ENCODE data around the gene CD80. TPM values are rescaled to one million over a fixed set of nuclear protein-coding genes. Genes with fewer than 3 reads are reported as not detected.
A peak's percentile ranks its signal among the peaks of the same experiment; 100 is the strongest.

Gene CD80
- total and polyA plus RNA-seq, 2 donors (not counting 1 experiment from before 2014, with no cell fraction given) = under 0.01 TPM; not detected in 1

DNA sequence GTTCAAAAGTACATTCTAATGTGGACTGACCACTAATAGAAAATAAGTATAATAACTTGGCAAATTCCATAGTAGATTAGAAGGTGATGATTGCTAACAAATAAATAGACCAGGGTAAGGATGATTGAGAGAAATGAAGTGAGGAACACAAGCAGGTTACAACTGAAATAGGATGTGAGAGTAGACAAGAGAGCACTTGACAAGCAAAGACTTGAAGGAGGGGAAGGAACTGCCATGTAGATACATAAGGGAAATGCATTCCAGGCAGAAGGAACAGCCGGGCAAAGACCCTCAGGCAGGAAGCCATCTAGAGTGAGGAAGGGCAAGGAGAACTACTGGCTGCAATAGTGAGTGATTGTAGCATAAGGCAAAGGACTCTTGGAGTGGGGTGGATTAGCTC lies 43.3 kb upstream of the CD80 start:
- no peaks in the 10 kb centered on the region for H3K9me3 ChIP-seq (ENCODE audit: control insufficient read depth, insufficient read depth, low read depth, low read length)
- DNase-seq (ENCODE audit: low read depth in 2 of 2) = no peak
- H4K20me1 ChIP-seq (ENCODE audit: control insufficient read depth, extremely low read depth, insufficient read depth, low read length) = no peaks in the 10 kb centered on the region
- H3K4me3 ChIP-seq (replicated peaks in 1 of 4; ENCODE audit: control extremely low read depth in 1 of 4, insufficient read depth in 1 of 4, low read depth in 3 of 4, low read length in 4 of 4) = no peak overlapping the region
- no peaks in the 10 kb centered on the region for H3K4me1 ChIP-seq (ENCODE audit: control insufficient read depth, extremely low read depth, insufficient read depth, low read length)
- H3K4me2 ChIP-seq (ENCODE audit: extremely low read depth, insufficient read depth, low read length) = no peak overlapping the region
- no peak overlapping the region for H3K9ac ChIP-seq (ENCODE audit: insufficient read depth, low read length)
- H3K79me2 ChIP-seq (ENCODE audit: control insufficient read depth, insufficient read depth, low read length) = no peaks in the 10 kb centered on the region
- peaks cover 3% of the 10 kb centered on the region for H3K27me3 ChIP-seq (ENCODE audit: control insufficient read depth, insufficient read depth, low read length)
- TF ChIP-seq EZH2 (IDR thresholded peaks at IDR 0.05; ENCODE audit: low read length, missing control alignments) = no peak
- TF ChIP-seq, protein P1, sequence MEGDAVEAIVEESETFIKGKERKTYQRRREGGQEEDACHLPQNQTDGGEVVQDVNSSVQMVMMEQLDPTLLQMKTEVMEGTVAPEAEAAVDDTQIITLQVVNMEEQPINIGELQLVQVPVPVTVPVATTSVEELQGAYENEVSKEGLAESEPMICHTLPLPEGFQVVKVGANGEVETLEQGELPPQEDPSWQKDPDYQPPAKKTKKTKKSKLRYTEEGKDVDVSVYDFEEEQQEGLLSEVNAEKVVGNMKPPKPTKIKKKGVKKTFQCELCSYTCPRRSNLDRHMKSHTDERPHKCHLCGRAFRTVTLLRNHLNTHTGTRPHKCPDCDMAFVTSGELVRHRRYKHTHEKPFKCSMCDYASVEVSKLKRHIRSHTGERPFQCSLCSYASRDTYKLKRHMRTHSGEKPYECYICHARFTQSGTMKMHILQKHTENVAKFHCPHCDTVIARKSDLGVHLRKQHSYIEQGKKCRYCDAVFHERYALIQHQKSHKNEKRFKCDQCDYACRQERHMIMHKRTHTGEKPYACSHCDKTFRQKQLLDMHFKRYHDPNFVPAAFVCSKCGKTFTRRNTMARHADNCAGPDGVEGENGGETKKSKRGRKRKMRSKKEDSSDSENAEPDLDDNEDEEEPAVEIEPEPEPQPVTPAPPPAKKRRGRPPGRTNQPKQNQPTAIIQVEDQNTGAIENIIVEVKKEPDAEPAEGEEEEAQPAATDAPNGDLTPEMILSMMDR (conservative IDR thresholded peaks at IDR 0.05 in 1 of 2, IDR thresholded peaks at IDR 0.05 in 1 of 2; ENCODE audit: low read depth in 1 of 2, low read length in 2 of 2) = no peak
- H3K27ac ChIP-seq (ENCODE audit: insufficient read depth, low read length) = no peak overlapping the region
- no peak overlapping the region for H2AFZ ChIP-seq (ENCODE audit: low read length)
- no peaks in the 10 kb centered on the region for H3K36me3 ChIP-seq (ENCODE audit: control insufficient read depth, insufficient read depth, low read length)

DNA sequence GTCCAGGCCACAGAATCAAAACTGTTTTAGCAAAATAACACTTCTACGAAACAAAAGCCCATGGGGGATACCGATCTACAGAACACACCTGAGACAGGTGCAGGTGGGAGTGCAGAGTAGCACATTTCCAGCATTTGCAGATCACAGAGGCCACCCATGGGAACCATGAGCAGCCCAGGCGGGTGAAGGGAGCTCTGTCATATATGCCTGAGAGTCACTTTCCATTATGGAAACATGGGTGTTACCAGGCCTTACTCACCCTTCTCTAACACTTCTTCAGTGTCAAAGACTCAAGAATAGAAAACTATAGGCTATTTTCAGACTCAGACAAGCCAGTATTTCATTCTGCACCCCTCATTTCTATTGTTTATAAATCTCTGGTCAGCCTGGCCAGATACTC lies 41.7 kb upstream of the CD80 start:
- TF ChIP-seq EZH2 (IDR thresholded peaks at IDR 0.05; ENCODE audit: low read length, missing control alignments) = no peak
- TF ChIP-seq, protein P1 (conservative IDR thresholded peaks at IDR 0.05 in 1 of 2, IDR thresholded peaks at IDR 0.05 in 1 of 2; ENCODE audit: low read depth in 1 of 2, low read length in 2 of 2) = no peak
- H3K9ac ChIP-seq (ENCODE audit: insufficient read depth, low read length) = no peak overlapping the region
- no peaks in the 10 kb centered on the region for H4K20me1 ChIP-seq (ENCODE audit: control insufficient read depth, extremely low read depth, insufficient read depth, low read length)

DNA sequence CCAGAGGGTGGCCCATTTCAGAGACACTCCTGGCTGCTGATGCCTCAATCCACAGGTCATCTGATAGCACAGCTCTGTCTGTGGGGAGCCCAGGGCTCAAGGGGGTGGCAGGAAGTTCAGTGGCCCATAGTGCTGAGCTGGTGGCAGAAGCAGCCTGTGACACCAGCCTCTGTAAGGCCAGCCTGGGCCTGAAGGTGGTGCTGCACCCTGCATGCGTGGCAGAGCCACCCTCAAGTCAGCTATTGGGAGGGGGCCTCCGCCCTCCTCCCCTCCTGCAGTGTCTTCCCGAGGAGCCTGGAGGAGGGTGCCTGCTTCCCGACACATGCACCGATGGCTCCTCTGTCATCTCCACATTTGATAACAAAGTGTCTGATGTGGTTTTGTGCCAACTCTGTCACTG lies 41.3 kb upstream of the CD80 start:
- DNase-seq (ENCODE audit: low read depth in 2 of 2) = no peak
- Histone ChIP-seq H3K9me3 (ENCODE audit: control insufficient read depth, insufficient read depth, low read depth, low read length) (no peaks in the 10 kb centered on the region), H4K20me1 (ENCODE audit: control insufficient read depth, extremely low read depth, insufficient read depth, low read length) (no peaks in the 10 kb centered on the region)

More for the DNA sequence above, 41.7 kb upstream of the CD80 start:
- Histone ChIP-seq H3K27me3 (ENCODE audit: control insufficient read depth, insufficient read depth, low read length) (no peaks in the 10 kb centered on the region), H3K9me3 (ENCODE audit: control insufficient read depth, insufficient read depth, low read depth, low read length) (no peaks in the 10 kb centered on the region), H3K4me3 (replicated peaks in 1 of 4; ENCODE audit: control extremely low read depth in 1 of 4, insufficient read depth in 1 of 4, low read depth in 3 of 4, low read length in 4 of 4) (no peak overlapping the region), H3K4me2 (ENCODE audit: extremely low read depth, insufficient read depth, low read length) (no peak overlapping the region), H2AFZ (ENCODE audit: low read length) (no peak overlapping the region), H3K79me2 (ENCODE audit: control insufficient read depth, insufficient read depth, low read length) (no peaks in the 10 kb centered on the region), H3K36me3 (ENCODE audit: control insufficient read depth, insufficient read depth, low read length) (no peaks in the 10 kb centered on the region), H3K27ac (ENCODE audit: insufficient read depth, low read length) (no peak overlapping the region), H3K4me1 (ENCODE audit: control insufficient read depth, extremely low read depth, insufficient read depth, low read length) (no peaks in the 10 kb centered on the region)
- no peak for DNase-seq (ENCODE audit: low read depth in 2 of 2)

More for the DNA sequence above, 41.3 kb upstream of the CD80 start:
- TF ChIP-seq, protein P1 (conservative IDR thresholded peaks at IDR 0.05 in 1 of 2, IDR thresholded peaks at IDR 0.05 in 1 of 2; ENCODE audit: low read depth in 1 of 2, low read length in 2 of 2) = peak; percentile 22 to 28
- TF ChIP-seq EZH2 (IDR thresholded peaks at IDR 0.05; ENCODE audit: low read length, missing control alignments) = no peak
- no peak overlapping the region for H3K4me3 ChIP-seq (replicated peaks in 1 of 4; ENCODE audit: control extremely low read depth in 1 of 4, insufficient read depth in 1 of 4, low read depth in 3 of 4, low read length in 4 of 4)
- H3K36me3 ChIP-seq (ENCODE audit: control insufficient read depth, insufficient read depth, low read length) = no peaks in the 10 kb centered on the region
- H3K27me3 ChIP-seq (ENCODE audit: control insufficient read depth, insufficient read depth, low read length) = no peaks in the 10 kb centered on the region
- no peak overlapping the region for H3K9ac ChIP-seq (ENCODE audit: insufficient read depth, low read length)
- H3K79me2 ChIP-seq (ENCODE audit: control insufficient read depth, insufficient read depth, low read length) = no peaks in the 10 kb centered on the region
- no peak overlapping the region for H3K27ac ChIP-seq (ENCODE audit: insufficient read depth, low read length)
- no peak overlapping the region for H3K4me2 ChIP-seq (ENCODE audit: extremely low read depth, insufficient read depth, low read length)
- no peaks in the 10 kb centered on the region for H3K4me1 ChIP-seq (ENCODE audit: control insufficient read depth, extremely low read depth, insufficient read depth, low read length)
- H2AFZ ChIP-seq (ENCODE audit: low read length) = no peak overlapping the region

All from fibroblast of lung (primary cell).